ENCODE data around the gene SSR3.
"Not testable (repeated sequence)": the region's sequence is repeated elsewhere in the genome, so short reads cannot be mapped to it uniquely, and the experiment has no call there.

SSR3 gene

DNA sequence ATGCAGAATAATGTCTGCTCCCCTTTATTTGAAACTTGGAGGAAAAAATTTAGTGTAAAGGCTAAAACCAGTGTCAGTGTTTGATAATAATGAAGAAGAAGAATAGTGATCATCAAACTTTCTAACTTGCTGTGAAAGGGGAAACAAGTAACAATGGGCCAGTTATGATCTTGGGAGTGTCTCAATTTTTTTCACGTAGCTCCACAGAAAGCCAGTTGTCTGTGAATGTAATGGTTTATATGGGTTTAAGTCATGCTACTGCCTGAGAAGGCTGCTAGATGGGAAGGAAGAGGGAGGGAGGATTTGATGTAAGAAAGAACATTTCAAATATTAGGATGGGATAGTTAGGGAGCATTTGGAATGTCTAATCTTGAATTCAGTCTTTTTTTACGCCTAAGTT, 21.1 kb upstream of the SSR3 start:
- no peak for DNase-seq (ENCODE audit: low read depth)

DNA sequence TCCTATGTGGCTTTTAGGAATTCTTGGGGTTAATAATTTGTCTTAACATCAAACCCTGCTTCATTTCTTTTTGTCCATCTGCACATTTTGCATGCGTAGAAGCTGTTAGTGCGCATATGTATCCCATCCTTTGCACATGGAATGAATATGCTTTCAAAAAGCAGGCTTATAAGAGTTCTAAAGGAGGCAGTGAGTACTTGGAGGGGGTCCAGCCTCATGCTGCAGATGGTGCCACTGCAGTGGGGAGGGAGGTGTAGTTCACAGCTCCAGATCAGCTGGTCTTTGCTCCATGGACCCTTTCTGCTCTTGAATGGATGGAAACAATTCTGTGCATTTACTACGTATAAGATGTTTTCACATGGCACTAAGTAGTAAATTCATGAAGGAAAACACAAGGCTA, 20.7 kb upstream of the SSR3 start:
- DNase-seq (ENCODE audit: low read depth) = no peak

DNA sequence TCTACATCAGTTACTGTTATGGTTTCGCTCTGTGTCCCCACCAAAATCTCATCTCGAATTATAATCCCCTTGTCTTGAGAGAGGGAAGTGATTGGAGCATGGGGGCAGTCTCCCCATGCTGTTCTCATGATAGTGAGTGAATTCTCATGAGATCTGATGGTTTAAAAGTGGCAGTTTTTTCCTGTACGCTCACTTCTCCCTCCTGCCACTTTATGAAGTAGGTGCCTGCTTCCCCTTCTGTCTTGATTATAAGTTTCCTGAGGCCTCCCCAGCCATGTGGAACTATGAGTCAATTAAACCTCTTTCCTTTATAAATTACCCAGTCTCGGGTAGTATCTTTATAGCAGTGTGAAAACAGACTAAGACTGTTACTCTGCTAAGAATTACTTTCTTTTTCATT, 15.0 kb upstream of the SSR3 start:
- DNase-seq (ENCODE audit: low read depth) = not testable (repeated sequence)

DNA sequence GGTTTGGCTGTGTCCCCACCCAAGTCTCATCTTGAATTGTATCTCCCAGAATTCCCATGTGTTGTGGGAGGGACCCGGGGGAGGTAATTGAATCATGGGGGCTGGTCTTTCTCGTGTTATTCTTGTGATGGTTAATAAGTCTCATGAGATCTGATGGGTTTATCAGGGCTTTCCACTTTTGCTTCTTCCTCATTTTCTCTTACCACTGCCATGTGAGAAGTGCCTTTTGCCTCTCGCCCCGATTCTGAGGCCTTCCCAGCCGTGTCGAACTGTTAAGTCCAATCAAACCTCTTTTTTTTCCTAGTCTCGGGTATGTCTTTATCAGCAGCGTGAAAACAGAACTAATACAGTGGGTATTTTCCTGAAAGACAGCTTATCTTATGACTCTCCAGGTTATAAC, 14.1 kb upstream of the SSR3 start:
- not testable (repeated sequence) for DNase-seq (ENCODE audit: low read depth)

DNA sequence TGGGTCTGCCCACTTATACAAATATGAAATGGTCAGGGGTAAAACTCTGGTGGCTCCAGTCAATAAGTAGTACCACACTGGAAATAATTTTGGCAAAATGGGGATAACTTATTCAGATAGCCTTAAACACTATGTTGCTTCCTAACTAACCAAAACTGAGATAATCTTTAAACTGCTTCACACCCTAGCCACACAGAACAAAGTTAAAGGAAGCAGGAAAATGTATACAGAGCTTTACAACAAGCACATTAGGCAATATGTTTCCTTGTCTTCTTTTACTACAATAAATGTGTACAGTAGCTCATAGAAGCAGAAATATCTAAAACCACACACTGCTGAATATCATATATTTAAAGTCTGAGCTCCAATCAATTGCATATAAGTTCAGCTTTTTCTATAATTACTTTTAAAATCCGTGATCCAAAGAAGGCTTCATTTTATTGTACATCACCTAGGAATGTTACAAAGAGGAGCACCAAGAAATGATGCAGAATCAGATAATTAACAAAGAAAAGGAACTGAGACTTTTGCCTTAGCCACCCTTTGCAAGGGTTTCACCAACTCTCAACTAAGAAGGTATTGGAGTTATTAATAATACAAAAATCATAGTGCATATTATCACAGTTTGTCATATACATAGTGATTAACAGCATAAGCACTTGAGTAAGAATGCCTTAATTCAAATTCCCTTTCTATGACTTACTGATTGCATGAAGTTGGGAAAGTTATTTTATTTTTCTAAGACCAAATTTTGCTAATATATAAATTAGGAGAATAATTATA, 9.2 kb upstream of the SSR3 start:
- no peak for DNase-seq (ENCODE audit: low read depth)

DNA sequence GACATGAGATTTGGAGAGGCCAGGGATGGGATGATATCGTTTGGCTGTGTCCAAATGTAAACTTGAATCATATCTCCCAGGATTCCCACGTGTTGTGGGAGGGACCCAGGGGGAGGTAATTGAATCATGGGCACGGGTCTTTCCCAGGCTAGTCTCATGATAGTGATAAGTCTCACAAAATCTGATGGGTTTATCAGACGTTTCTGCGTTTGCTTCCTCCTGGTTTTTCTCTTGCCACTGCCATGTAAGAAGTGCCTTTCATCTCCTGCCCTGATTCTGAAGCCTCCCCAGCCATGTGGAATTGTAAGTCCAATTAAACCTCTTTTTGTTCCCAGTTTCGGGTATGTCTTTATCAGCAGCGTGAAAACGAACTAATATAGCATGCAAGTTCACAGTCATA, 7.6 kb upstream of the SSR3 start:
- not testable (repeated sequence) for DNase-seq (ENCODE audit: low read depth)

DNA sequence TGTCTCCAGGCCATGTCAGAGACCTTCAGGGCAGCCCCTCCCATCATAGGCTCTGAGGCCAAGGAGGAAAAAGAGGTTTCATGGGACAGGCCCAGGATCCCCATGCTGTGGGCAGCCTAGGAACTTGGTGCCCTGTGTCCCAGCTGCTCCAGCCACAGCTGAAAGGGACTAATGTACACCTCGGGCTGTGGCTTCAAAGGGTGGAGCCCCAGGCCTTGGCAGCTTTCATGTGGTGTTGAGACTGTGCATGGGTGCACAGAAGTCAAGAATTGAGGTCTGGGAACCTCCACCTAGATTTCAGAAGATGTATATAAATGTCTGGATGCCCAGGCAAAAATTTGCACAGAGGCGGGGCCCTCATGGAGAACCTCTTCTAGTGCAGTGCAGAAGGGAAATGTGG, 6.6 kb upstream of the SSR3 start:
- DNase-seq (ENCODE audit: low read depth) = no peak

DNA sequence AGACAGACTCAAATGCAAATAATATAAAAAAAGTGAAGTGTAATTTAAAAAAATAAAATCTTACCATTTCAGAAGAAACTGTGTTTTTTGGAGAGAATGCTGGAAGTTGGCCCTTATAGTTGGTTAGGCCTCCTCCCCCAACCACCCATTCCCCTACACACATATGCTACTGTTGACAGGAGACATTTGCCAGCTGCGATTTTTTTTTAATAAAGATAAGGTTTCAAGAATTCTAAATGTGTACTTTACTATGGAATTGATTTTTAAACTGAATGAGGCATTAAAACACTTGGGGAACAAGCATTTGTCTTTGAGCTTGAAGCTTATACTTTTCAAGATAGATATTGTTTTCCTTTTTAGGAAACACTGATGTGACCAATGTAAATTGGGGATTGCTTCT, 4.4 kb upstream of the SSR3 start:
- DNase-seq (ENCODE audit: low read depth) = no peak

DNA sequence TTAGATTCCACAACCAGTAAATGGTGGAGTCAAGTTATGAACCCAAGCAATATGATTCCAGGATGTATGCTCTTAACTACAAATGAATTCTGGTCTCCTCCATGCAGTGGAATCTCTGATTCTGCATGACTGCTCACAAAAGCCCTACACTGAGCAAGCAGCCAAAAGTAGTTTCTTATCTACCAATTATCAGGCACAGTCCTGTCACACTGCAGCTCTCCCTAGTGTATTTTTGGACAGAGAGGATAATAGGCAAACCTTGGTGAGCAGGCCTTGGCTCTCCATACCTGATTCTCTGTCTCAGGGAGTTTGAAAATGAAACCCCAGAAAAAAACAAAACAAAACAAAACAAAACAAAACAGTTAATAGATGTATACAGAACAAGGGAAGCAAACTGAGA, 3.5 kb upstream of the SSR3 start:
- DNase-seq (ENCODE audit: low read depth) = no peak

DNA sequence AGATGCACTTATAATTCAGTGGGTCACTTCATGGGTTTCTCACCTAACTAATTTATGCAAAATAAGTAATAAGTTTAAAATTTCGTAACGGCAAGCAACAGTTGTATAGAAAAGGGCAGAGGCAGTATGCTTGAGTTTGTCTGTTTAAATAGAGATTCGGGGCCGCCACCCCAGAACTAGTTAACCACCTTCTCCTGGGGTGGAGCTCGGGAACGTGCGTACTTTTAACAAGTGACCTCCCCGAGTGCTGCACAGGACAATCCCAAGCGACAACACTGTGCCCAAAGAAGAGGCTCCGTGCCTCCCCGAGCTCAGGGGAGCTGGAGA, 439 bp downstream of the SSR3 start:
- DNase-seq (ENCODE audit: low read depth) = no peak

DNA sequence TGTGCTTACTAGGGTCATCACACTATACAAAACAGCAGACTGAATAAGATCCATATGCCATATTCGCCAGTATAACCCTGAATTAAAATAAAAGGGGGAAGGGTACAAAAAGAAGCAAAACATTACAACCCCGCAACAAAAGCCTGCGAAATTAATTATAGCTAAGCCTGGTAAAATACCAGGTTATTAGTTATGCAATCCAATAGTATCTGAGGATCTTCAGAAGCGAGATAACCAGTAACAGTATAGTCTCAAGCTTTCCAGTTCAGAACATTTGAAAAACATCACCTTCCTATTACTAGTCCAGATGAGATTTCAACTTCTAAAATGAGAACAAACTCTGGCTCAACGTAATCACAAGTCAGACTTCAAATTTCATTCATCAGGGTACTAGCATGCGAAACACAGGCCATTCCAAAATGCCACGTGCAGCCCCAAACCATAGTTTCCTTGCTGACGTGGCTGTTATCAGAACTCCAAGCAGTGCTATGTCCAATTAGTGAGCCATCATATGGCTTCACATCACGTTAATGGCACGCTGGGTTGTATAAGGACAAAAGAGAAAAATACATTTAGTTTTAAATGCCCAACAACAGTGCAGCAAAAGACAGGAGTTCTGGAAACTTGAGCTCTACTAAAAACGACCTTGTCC, 1.1 kb downstream of the SSR3 start:
- DNase-seq (ENCODE audit: low read depth) = peak; percentile 40

DNA sequence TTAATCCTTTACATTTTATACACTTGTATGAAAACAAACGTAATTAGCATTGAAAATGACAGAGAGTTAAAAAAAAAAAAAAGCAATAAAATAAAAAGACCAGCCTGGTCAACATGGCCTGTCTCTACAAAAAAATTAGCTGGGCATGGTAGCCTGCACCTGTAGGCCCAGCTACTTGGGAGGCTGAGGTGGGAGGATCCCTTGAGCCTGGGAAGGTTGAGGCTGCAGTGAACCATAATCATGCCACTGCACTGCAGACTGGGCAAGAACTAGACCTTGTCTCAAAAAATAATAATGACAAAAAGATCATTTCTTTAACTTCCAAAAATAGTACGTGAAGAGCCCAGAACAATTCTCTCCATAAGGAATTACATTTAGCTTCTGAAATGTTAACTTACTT, 1.9 kb downstream of the SSR3 start:
- no peak for DNase-seq (ENCODE audit: low read depth)

DNA sequence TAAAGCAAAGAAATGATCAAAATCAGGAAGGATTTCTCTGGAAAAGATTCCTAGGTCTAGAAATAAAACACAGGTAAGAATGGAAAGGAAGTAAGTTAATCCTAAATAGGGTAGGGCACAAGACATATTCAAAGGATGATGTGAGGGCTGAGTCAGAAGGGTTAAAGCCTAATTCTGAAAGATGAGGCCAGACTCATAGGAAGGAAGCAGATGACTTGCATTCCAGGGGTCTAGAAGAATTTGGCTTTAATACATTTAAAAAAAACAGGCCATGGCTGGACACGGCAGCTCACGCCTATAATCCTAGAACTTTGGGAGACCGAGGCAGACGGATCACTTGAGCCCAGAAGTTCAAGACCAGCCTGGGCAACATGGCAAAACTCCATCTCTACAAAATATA, 3.2 kb downstream of the SSR3 start:
- DNase-seq (ENCODE audit: low read depth) = peak; percentile 49

DNA sequence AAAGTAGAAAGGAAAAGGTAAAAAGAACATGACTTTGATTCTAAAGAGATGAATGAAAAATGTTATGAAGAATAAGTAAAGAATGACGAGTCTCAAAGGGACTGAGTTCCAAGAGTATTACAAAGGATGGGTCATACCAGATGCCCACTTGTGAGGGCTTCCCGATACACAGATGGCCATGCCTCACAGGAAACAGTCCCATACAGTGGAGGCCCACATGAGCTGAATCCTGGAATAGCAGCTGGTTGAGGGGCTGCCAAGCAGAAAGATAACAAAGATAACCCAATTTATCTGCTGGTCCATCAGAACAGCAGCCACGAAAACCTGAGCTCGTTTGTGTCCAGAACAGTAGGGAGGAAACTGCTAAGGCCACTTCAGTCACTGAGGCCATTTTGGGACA, 3.7 kb downstream of the SSR3 start:
- peak; percentile 22 for DNase-seq (ENCODE audit: low read depth)

DNA sequence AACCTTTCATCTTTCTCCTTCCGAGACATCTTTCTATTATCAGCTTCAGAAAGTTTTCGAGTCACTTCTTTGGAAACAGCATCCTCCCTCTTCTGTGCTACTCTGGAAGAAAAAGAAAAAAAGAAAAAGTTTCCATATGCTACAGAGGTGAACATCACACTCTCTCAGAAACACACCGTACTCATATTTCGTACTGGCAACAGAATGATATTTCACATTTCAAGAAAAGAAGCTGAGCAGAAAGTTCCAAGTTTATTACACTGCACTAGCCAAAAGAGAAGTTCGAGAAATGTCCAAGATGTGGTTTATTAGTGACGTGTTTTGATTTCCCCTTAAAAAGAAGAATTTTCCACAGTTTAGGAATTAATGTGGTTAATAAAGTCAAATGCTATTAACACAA, 6.0 kb downstream of the SSR3 start:
- DNase-seq (ENCODE audit: low read depth) = no peak

DNA sequence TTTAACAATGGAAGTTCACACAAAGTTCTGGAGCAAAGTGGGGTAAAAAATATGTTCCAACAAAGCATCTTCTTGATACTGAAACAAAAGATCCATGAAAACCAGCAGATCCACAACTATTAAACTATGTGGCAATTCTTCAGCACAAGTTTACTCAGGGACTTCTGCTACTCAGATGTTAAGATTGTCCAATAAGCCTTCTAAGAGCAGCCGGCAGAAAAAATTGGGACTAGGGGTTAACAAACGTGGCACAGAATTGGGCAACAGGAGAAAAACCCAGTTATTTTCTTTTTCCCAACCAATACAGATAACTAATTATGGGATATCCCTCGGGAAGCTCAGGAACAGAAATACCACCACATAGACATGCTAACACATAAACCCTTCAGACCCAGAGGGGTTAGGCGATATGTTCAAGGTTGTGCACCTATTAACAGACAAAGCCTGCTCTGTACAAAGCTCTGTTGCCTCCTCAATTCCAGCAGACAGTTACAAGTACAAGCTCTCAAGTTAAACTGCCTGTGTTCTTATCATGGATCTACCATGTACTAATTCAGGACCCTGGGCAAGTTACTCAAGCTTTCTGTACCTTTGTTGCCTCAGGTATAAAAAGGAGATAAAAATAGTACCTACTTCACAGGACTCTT, 6.8 kb downstream of the SSR3 start:
- no peak for DNase-seq (ENCODE audit: low read depth)

DNA sequence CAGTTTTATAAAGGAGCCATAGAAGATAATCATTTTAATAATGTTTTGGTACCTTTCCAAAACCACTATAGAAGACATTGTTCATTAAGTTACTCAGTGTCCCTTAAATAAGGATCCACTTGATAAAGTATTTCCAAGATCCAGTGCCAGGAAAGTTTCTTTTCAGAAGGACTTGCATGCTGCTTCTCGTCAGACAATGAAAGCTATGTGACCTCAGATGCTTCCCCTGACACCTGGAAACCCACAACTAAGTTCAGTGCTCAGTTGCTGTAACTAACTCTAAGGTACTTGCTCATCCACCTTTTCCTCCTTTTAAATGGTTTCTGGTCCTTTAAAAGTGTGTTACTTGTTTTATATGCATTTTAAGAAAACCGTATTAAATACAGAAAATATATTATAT, 7.3 kb downstream of the SSR3 start:
- DNase-seq (ENCODE audit: low read depth) = no peak

DNA sequence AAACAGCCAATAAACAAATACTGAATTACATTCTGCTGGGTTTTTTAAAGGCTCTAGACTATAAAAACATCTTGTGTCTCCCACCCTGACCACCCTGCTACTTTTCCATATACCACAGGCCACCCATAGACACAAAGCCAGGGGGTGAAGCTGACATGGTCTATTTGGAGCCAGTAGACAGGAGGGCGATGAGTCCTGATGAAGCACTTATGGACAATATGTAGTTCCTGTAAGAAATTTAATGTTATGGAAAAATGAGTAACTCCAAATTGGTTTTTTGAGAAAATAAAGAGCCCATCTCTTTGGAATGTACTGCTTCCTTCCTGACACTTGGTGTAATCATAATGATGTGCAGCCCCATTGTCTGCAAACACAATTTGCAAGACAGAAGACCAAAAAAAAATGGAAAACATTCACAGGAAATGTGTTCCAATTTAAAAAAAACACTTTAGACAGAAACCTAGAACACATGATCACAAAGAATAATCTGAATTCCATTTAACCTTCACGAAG, 11.8 kb downstream of the SSR3 start:
- DNase-seq (ENCODE audit: low read depth) = no peak

DNA sequence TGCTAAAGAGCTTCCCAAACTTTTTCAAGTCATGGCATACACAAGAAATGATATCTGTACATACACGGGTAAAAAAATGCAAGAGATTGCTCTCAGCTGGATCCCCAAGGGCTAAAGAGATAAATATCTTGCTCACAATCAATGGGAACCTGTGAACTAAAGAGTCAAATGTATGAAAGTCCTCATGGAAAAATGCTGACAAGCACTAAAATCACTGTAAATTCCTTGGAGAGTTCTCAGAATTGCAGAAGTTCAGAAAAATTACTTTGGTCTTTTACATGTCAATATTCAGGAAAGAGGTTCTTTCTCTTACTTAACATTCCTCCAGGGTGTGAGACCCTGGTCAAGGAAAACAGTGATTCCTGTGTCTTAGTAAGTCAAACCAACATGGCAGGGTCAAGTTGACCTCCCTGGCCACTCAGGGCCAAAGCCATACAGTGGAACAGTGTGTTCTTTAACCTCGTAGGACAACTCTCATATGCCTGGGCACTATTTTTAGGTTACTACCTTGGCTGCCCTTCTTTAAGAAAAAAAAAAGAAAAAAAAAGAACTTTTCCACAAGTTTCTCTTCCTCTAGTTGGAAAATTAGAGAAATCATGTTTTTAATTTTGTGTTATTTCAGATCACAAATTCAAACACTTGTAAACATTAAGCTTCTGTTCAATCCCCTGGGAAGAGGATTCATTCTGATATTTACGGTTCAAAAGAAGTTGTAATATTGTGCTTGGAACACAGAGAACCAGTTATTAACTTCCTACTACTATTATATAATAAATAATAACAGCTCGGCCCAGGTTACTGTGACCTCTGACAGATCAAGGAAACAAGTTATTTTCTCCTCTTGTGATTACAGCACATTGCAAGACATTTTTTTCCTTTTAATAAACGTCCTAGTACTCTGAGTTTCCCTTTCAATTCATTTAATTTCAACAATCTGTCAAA, 12.5 kb downstream of the SSR3 start:
- DNase-seq (ENCODE audit: low read depth) = no peak

DNA sequence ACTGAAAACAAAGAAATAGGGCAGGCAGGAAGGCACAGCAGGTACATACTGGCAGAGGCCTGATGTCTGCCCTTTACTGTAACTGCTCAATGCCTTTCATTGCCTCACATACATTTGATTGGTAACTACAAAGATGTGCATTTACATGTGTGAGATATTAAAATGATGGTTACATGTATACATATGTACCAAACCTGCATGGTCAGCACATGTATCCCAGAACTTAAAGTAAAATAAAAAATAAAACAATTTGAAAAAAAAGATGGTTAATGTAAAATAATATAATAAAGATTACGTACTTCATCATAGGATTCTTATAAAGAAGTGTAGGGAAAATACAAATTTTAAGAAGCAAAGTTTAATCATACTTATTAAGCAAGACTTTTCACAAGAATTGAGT, 15.1 kb downstream of the SSR3 start:
- no peak for DNase-seq (ENCODE audit: low read depth)

DNA sequence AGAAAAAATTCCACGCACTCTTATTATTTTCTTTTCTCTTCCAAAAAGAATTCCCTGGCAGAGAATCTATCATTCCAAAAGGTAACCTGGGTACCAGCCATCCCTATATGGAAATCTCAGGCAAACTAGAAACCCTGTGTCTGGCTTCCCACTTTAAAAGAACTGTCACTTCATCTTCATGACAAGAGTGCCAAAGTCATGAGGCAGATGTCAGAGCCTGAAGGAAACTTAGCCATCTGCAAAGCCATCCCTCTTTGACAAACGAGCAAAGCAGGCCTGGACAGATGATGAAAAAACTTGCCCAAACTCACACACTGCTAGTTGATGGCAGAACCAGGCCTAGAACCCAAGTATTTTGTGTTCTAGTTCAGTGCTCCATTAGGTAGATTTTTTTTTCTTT, 15.9 kb downstream of the SSR3 start:
- no peak for DNase-seq (ENCODE audit: low read depth)
